Hematopoietic multipotent progenitor cell treated with erythropoietin and hydrocortisone succinate and interleukin-3 and kit ligand, for 8 days (in vitro differentiated cells): Measurements from ENCODE around the gene TTC31.

Experiments
- DNase-seq: peaks from one replicate; pipeline ENCODE4 v3.0.0-alpha.2; 2015

TTC31 gene

DNA sequence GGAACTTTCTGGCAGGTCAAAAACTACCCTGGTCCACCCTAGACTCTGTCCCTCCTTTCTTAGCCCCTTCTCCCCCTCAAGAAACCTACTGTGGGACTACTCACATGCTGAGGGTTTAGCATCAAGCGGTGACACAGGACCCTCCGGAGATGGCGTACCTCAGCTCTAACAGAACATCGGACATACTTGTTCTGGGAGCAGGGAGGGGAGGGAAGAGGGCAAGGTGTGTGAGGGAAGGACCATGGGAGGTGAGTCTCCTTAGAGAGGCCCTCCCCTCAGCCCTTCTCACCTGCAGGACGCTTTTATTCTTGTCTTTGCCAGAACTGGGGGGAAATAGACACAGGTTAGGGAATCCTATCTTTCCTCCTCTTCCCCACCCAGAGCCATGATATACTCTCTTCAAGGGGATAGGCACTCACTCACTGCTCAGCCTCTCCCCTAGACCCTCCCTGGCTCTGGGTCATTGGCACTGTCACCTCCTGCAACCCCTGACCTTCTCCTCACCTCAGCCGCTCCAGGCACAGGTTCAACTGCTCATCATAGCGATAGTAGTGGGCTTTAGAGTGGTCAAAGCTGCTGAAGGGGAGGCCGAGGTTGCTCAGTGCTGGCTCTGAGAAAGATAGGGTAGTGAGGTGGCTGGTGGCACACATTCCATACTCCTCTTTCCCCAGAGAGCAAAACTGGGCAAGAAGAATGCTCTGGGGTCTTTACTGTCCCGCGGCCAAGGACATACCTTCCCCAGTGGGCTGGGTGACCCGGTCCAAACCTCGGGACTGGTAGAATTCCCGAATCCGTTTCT is 22.8 kb downstream of the TTC31 start:
- no peak for DNase-seq

DNA sequence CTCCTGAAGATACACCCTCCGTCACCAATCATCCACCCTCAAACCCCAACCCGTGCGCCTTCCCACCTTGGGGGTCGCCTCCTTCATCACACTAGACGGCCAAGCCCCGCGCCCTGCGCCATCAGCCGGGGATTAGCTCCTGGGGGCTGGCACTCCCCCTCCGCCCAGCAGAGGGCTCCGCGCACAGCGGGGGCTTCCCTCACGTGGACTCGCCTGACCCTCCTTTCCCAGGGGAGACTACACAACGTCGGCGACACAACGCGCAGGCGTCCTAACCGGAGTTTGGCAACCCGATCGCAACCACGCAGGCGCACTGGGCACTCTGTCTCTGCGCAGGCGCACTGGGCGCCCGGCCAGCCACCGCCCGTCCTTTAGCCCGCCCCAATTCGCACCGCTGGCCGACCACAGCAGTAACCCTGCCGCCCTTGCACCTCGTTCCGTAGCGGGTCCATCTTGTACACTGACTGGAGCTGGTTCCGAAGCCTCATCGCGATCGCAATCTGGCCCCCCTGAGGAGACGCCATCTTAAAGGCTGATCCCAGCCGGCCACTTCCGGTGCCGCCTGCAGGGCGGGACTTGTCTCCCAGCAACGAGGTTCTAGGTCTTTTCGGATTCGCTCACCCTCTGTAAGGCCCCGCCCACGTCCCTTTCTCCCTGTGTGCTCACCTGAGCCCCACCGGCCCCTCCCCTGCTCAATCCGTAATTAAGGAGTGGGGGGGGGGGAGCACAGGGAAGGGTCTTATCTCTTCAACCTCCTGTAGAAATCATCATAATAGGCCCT is 24.5 kb downstream of the TTC31 start, which contains the start of gene PCGF1:
TSS of gene PCGF1 (minus strand) at position 551 of the 781 bp plus-strand sequence. CDS start at position 524, 27 bp downstream.
- peak; percentile 98 for DNase-seq

DNA sequence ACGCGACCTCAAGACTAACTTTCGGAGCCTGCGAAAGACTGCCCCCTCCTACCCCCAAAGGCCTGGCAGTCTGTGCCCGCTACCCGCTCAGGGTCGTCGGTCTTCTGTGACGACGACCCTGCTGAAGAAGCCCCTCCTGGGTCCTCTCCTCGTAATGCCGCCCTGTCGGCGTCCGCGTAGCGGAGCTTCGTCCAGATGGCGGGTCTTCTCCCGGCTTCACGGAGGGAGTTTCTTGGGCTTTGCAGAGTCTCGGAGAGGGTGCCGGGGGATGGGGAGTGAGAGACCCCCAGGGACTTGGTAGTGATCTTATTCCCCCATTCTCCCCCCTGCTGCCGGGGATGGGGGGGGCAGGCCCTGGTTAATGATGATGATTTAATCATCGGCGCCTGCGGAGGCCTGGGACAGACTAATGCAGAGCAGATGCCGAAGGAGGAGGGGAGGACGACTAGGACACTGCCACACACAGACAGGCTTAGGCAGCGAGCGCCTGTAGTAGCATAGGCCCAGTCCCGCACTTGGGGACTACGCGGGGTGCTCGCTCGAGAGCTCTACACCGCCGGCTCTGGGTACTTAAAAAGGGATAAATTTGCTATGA is 25.1 kb downstream of the TTC31 start:
- peak; percentile 38 for DNase-seq

DNA sequence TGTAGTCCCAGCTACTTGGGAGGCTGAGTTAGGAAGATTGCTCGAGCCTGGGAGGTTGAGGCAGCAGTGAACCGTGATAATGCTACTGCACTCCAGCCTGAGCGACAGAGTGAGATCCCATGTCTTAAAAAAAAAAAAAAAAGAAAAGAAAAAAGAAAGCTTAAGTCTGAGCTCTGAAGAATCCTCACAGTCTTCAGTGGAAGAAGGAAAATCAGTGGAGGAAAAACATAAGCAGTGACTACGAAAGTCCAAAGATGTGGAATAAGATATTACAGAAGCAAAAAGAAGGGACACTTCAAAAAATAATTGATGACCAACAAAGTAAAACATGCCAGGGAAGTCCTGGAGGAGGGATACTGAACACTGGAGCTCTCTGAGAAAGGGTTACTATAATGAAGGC is 27.4 kb downstream of the TTC31 start:
- DNase-seq: no peak

DNA sequence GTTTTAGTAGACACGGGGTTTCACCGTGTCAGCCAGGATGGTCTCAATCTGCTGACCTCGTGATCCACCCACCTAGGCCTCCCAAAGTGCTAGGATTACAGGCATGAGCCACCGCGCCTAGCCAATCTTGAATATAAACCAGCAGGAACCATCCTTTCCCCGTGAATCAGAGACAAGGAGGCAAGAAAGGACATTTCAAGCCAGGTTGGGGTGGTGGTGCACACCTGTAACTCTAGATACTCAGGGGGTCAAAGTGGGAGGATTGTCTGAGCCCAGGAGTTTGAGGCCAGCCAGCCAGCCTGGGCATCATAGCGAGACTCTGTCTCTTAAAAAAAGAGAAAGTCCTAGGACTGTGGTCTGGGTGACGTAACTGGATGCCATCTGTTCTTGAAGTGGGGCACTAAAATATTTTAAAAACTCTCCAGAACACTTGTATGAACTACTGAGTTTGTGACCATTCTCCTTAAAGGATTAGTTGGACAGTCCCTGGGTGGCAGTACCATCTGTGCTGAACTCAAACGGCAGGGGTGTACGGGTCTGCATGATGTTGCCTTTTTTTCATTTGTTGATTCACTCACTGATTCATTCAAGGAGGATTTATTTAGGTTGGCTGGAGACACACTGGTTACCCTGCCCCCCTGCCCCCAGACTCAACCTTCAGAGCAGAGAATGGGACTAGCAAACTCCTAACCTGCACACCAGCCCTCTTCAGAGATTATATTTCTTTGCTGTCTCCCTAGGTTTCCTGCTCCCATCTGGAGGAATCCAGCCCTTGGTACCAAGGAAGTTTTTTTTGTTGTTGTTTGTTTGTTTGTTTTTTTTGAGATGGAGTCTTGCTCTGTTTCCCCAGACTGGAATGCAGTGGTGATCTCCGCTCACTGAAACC is 28.5 kb downstream of the TTC31 start:
- DNase-seq: no peak

DNA sequence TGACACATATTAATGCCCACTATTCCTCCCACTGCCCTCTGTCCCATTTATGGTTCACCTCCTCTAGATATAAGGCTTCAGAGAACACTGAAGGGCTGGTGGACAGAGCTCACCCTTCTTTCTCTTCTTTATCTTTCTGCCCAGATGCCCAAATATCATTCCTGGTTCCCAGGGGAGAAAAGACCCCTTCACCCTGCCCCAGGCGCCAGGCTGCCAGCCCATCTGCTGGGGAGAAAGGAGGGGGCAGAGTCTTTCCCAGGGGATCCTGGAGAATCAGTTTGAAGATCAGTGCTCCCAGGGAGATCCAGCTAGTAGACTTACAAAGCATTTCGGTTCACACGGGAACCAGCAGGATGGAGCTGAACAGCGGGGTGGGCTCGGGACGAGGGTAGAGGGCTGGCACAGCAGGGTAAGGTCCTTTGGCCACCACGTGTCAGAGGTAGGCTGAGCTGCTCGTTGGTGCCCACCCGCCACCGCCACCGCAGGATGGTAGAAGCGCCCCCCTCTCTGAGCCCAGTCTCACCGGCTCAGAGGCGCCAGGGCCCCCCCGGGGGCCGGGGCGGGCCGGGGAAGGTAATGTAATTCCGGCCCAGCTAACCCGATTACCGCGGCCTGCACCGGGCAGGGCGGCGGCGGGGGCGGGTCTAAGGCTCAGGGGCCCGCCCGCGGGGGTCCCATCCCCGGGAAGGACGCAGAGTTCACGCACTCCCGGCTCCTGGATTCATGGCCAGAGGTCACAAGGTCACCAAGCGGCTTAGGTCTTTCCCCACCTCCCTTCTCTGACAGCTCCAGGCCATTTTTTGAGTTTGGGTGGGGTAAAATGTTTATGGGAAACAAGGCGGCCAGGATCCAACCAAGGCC is 30.1 kb downstream of the TTC31 start:
- no peak for DNase-seq

DNA sequence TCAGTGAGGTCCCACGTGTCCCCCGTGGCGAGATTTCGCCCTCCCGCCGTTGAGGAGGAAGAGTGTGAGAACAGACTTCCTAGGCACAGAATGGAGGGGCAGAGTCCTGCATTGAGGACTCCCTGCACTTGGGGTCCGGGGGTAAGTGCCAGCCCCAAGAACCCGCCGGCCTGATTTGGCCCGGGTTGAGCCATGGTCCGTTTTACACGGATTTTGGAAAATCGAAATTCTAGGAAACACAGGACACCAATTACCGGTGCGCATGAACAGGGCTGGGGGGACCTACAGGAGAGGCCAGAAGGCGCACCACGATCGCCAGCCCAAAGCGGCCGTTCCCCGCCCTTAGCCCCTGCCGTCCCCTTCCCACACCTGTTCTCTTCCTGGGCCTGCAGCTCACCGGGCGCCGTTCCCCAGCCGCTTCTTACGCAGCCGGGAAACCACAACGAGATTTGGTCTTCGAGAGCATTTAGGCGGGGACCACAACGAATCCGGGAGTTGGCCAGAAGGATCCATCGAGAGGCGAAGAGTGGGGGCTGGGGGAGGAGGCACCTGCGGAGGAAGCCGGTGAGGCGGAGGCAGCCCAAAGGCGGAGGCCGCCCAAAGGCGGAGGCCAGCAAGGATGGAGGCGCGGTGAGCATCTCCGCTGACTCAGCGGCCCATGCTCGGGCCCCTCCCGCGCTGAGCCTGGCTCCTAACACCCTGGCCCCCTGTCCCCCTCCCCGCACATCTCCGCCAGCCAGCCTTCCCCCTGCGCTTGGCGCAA is 30.9 kb downstream of the TTC31 start:
- DNase-seq: no peak

DNA sequence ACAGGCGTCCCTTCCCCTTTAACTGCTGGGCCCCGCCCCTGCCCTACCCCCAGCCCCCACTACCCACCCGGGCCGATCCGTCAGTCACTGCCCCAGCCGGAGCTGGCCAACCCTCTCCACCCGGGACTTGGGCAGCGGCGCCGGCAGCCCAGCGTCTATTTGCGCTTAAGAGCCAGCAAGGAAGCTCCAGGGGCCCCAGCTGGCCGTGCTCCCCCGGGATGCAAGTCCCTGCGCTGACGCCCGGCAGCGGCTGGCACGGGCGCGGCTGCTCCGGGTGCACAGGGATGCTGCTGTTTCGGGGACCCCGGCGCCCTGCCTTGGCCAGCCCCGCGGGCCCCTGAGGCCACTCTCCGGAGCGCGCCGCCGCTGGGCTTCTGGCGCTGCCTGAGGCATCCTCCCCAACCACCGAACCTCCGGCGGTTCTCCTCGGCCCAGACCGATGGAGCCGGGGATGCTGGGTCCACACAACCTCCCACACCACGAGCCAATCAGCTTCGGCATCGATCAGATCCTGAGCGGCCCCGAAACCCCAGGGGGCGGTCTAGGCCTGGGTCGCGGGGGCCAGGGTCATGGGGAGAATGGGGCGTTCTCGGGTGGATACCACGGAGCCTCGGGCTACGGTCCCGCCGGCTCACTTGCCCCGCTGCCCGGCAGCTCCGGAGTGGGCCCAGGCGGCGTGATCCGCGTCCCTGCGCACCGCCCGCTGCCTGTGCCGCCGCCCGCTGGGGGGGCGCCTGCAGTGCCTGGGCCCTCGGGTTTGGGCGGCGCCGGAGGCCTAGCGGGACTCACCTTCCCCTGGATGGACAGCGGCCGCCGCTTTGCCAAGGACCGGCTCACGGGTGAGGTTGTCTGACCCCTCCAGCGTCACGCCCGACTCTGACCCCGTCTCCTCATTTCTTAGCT is 31.7 kb downstream of the TTC31 start, which contains the start of gene TLX2:
TSS of gene TLX2 (plus strand) at position 83 of the 903 bp plus-strand sequence. CDS start at position 440, 357 bp downstream.
- DNase-seq: no peak

DNA sequence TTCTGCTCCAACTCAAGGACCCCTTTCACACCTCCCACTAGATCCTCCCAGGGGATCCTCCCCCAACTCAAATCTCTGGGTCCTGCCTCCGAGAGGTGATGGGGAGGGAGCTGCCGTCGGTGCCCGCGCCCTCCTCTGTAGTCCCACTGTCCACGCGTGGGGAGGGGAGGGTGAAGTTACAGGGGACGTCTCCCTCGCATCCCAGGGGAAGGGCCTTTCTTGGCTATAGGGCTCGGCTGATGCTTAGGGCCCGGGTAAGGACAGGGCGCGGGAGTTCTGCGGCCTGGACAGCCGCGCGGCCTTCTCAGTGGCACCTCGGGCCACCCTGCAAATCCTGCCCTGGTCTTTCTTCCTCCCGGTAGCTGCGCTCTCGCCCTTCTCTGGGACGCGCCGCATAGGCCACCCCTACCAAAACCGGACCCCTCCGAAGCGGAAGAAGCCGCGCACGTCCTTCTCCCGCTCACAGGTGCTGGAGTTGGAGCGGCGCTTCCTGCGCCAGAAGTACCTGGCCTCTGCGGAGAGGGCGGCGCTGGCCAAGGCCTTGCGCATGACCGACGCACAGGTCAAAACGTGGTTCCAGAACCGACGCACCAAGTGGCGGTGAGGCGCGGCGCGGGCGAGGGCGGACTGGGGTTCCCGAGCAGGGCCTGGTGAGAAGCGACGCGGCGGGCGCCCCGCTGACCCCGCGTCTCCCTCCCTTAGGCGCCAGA is 32.5 kb downstream of the TTC31 start:
- no peak for DNase-seq

DNA sequence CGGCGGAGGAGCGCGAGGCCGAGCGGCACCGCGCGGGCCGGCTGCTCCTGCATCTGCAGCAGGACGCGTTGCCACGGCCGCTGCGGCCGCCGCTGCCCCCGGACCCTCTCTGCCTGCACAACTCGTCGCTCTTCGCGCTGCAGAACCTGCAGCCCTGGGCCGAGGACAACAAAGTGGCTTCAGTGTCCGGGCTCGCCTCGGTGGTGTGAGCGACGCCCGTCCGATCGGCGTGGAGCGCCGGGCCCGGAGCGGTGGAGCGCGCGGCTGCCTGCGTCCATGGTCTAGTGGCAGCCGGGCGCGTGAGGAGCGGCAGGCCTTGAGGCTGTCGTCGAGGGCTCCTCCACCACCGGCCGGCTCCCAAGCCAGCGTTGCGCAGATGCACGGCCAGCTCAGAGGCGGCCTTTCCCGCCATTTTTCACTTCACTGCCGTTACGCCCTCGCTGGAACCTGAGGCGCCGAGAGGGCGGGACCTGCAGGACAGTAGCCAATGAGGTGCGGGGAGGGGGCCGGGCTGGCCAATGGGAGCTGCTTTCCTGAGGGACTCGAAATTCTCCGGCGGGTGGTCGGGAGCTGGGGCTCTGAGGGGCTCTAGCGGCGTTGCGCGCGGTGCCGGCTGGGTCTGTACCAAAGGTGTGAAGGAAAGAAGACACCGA is 33.2 kb downstream of the TTC31 start:
- peak; percentile 81 for DNase-seq

DNA sequence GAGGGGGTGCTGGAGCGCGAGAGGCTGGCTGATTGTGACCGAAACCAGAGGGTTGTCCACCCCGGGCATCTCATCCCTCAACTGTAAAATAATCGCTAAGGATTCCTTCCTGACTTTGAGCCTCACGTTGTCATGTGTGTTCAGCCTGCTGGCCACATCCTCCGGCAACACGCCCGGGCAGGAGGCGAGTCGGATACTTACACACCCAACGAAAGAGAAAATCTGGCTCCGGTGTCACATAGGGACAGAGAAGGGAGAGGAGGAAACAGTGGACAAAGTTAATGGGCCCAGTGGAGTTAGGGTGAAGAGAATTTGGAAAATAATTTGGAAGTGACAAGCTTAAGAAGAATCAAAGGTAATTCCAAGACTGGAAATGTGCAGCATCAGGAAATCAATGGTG is 33.8 kb downstream of the TTC31 start:
- no peak for DNase-seq

DNA sequence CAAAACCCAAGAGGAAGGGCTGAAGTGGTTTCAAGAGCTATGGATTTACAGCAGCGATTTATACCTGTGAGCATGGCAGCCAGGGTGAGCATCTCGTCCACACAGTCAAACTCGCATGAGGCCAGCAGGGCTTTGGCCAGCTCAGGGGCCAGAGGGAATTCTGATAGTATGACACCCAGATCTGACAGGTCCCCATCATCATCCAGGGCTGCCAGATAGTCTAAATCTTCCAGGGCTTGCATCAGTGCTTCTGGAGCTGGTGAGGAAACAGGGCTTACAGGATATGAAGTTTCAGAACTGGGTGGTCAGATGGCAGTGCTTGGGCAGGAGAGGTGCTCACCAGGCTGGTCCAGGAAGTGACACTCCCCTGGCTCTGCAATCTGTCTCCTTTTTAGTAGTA is 39.6 kb downstream of the TTC31 start:
- no peak for DNase-seq

DNA sequence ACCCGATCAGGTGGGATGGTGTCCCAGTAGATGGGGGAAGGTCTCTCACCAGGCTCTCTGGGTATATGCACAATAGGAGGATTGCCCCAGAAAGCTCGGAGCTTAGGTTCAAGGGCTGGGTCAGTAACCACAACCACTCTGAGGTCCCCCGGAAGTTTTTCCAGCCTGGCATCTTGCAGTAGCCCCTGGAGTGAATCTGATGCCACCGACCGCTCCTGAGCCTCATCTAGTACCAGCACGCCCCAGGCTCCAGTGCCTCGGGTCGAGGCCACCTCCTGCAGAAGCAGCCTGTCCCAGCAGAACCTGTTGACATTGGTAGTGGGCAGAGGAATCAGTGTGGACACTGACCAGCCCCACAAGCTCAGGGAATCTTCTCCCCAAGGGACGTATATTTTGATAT is 41.1 kb downstream of the TTC31 start:
- no peak for DNase-seq

DNA sequence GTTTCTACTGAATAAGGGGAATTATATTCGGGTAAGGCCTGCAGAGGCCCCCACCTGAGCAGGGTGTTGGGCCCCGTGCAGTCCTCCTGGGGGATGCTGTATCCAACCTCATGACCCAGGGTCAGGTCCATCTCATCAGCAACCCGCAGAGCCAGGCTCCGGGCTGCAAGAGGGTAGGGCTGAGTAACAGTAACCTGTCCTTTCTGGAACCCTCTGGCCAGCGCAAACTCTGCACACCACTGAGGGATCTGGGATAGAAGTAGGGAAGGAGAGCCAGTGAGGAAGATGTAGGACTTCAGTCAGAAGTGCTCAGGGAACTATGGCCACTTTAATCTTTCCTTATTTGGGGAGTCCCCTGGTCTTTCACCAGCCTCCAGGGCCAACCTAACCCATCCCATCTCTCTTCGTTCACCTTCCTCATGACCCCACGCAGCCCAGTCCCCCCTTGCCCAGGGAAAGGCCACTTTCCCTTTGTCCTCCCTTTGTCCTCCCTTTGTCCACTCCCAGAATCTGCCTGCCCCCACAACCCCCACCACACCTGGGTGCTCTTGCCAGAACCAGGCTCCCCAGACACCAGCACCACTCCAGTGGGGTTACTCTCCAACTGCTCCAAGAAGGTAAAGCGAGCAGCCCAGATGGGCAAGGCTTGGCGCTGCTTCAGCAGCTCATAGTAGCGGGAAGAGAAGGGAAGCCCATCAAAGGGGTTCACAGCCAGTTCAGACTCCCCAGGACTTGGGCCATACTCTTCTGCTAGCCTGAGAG is 42.3 kb downstream of the TTC31 start:
- DNase-seq: no peak

DNA sequence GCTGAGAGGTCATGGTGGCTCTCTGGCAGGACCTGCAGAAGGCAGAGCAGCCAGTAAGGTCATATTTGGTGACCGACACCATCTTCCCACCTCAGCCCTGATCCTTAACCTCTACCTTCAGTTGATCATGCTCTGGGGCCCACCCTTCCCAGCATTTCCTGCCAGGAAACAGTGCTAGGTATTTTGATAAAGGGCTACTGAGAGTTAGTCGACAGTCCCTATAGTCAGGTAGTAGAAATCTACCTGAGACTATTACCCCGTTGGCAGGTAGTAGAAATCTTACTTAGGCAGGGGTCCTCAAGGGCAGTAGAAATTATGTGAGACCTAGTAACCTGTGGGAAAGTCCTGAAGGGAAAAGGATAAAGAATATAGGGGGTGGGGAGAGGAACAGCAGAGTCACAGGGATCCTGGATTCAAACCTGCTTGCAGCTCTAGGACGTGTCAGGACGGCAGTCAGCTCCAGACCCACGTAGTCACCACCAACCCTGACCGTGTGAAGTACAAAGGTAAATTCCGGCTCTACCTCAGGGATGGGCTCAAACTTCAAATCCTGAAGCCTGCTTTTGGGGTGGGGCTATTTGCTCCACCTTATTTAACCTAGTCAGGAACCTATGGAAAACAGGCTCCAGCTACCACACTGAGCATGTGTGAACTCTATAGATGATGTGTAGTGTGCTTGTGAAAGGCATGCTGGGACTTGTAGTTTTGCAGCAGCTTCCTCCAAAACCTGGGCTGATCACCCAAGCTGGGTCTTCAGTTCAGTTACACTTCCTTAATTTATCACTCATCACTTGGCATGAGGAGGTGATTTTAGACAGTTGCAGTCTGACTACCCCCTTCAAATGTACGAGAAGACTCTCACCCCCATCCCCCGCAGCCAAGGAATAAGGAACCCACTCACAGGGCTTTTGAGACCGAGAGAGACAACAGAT is 43.1 kb downstream of the TTC31 start, which contains the start of gene DQX1:
TSS of gene DQX1 (minus strand) at position 515 of the 932 bp plus-strand sequence. CDS start at position 13, 502 bp downstream.
- DNase-seq: peak; percentile 67

DNA sequence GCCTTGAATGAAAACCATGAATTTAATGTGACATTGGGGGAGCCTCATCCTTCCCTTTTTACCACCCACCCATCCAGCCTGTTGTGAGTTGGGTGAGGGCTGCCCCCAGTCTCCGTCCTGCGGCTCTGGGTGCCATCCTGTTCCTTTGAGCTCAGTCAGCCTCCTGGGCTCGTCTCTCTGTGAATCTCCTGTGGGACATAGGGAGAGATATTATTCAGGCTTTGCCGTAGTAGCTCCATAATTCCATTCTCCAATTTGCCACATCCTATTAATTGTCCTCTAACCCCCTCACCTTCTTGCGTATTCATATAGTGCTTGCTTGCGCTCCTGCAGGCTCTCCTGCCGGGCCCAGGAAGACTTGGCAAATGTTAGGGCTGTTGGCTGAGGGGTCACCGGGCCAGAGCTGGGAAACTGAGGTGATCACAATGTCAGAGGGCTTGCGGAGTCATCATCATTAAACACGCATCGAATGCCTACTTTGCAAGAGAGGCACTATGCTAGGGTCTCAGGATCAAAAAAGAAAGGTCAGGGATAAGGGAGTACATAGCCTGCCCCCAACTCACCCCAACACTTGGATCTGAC is 43.9 kb downstream of the TTC31 start:
- no peak for DNase-seq
